C4-2B (cell line): ENCODE measurements around the gene IFNA8.

Experiments used
- CTCF ChIP-seq: fragments of 450-650 bp; conservative IDR thresholded peaks from 2 replicates; pipeline ENCODE4 v1.5.1; 2017; ENCODE audit warnings: mild to moderate bottlenecking
- ZFX ChIP-seq: fragments of 450-650 bp; IDR thresholded peaks from 2 replicates; pipeline ENCODE4 v1.6.1; 2017

GRCh38 chr9:21429191-21429590 is 20.3 kb downstream of the IFNA8 start:
- TF ChIP-seq CTCF (no peak), ZFX (no peak)
